HEK293T (cell line): ENCODE results near the gene CLEC2A.

Experiments
- BHLHE40 ChIP-seq: fragments of 450-650 bp; IDR thresholded peaks from 2 replicates; pipeline ENCODE4 v1.6.1; 2016; ENCODE audit warnings: mild to moderate bottlenecking, moderate library complexity, borderline replicate concordance
- CTBP1 ChIP-seq: fragments of 450-650 bp; IDR thresholded peaks from 2 replicates; pipeline ENCODE4 v1.6.1; 2016; ENCODE audit warnings: borderline replicate concordance
- ELF4 ChIP-seq: fragments of 450-650 bp; IDR thresholded peaks from 2 replicates; pipeline ENCODE4 v1.6.1; 2017; ENCODE audit warnings: antibody characterized with exemption
- FOXM1 ChIP-seq: fragments of 450-650 bp; IDR thresholded peaks from 2 replicates; pipeline ENCODE4 v1.6.1; 2017; ENCODE audit warnings: mild to moderate bottlenecking, borderline replicate concordance
- HDGF ChIP-seq: fragments of 450-650 bp; IDR thresholded peaks from 2 replicates; pipeline ENCODE4 v1.6.1; 2017; ENCODE audit warnings: antibody characterized with exemption, borderline replicate concordance
- NFRKB ChIP-seq: fragments of 450-650 bp; IDR thresholded peaks from 2 replicates; pipeline ENCODE4 v1.6.1; 2016; ENCODE audit warnings: mild to moderate bottlenecking, moderate library complexity
- SP1 ChIP-seq: fragments of 450-650 bp; IDR thresholded peaks from 2 replicates; pipeline ENCODE4 v1.6.1; 2017
- SUZ12 ChIP-seq: fragments of 450-650 bp; IDR thresholded peaks from 2 replicates; pipeline ENCODE4 v1.6.1; 2016; ENCODE audit warnings: mild to moderate bottlenecking
- ZNF384 ChIP-seq: fragments of 450-650 bp; IDR thresholded peaks from 2 replicates; pipeline ENCODE4 v1.6.1; 2016

DNA sequence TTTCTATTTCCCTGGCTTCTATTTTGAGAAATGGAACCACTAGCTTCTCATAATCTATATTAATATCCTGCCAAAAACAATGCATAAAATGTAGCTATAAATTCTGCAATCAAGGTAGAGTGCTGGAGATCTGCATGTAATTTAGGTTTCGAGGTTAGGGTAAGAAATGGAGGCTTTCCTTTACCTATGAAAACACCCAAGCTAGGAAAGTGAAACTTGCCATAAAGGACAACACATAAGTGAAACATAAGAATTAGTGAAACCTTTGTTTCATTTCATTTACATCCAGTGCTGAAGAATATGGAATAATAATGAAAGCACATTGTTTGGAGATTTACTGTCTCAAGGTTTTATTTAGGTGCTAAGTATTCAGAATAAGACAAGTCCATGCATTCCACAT is 9.7 kb downstream of the CLEC2A start:
- TF ChIP-seq NFRKB (no peak), HDGF (no peak), FOXM1 (no peak), SUZ12 (no peak), ZNF384 (no peak), SP1 (no peak), CTBP1 (no peak), BHLHE40 (no peak), ELF4 (no peak)
